HL-60/S4 (cell line): ENCODE results near the gene ATF3.

Source experiments
- in situ Hi-C: fragments of 300-500 bp; cut with MboI; formaldehyde crosslinking; loops from 2 replicates; pipeline ENCODE4 v1.14.3; 2022; ENCODE audit warnings: low sequenced_read_pairs

The ATF3 gene

GRCh38 chr1:212607913-212608391, 609 bp upstream of the ATF3 start:
- in situ Hi-C loops: no loop called here

- in situ Hi-C loops: no loop called here
Measured at GRCh38 chr1:212608959-212609700, 569 bp downstream of the ATF3 start.

- in situ Hi-C loops: no loop called here
Measured at GRCh38 chr1:212609701-212610574, 1.4 kb downstream of the ATF3 start.

GRCh38 chr1:212610575-212610967, 2.0 kb downstream of the ATF3 start:
- in situ Hi-C loops: no loop called here

- in situ Hi-C loops: no loop called here
Measured at GRCh38 chr1:212611000-212611948, 2.7 kb downstream of the ATF3 start.

- in situ Hi-C loops: no loop called here
Measured at GRCh38 chr1:212612041-212612961, 3.7 kb downstream of the ATF3 start.

GRCh38 chr1:212613440-212614335, 5.1 kb downstream of the ATF3 start:
- in situ Hi-C loops: no loop called here

GRCh38 chr1:212614453-212615200, 6.1 kb downstream of the ATF3 start:
- in situ Hi-C loops: no loop called here

- in situ Hi-C loops: no loop called here
Measured at GRCh38 chr1:212615201-212615470, 6.6 kb downstream of the ATF3 start.

- in situ Hi-C loops: no loop called here
Measured at GRCh38 chr1:212618466-212619210, 10.1 kb downstream of the ATF3 start.

- in situ Hi-C loops: no loop called here
Measured at GRCh38 chr1:212620293-212620692, 11.7 kb downstream of the ATF3 start.

- in situ Hi-C loops: no loop called here
Measured at GRCh38 chr1:212621043-212621948, 12.7 kb downstream of the ATF3 start.

- in situ Hi-C loops: no loop called here
Measured at GRCh38 chr1:212621949-212622305, 13.4 kb downstream of the ATF3 start.

- in situ Hi-C loops: no loop called here
Measured at GRCh38 chr1:212622467-212622866, 13.9 kb downstream of the ATF3 start.

GRCh38 chr1:212622906-212623305, 14.3 kb downstream of the ATF3 start:
- in situ Hi-C loops: no loop called here

- in situ Hi-C loops: no loop called here
Measured at GRCh38 chr1:212623603-212624002, 15.0 kb downstream of the ATF3 start.
